ENCODE measurements around the gene FAM20A.
A peak's percentile ranks its signal among the peaks of the same experiment; 100 is the strongest.
"Not testable (repeated sequence)": the region's sequence is repeated elsewhere in the genome, so short reads cannot be mapped to it uniquely, and the experiment has no call there.

The FAM20A gene

GRCh38 chr17:68519911-68520310 lies 81.3 kb downstream of the FAM20A start:
- DNase-seq (ENCODE audit: low read depth in 2 of 2), result no peak

GRCh38 chr17:68519051-68519450 lies 82.1 kb downstream of the FAM20A start:
- DNase-seq (ENCODE audit: low read depth in 2 of 2), result not testable (repeated sequence)

GRCh38 chr17:68518063-68518815 lies 82.9 kb downstream of the FAM20A start:
- DNase-seq (ENCODE audit: low read depth in 2 of 2), result no peak

GRCh38 chr17:68517605-68518004 lies 83.6 kb downstream of the FAM20A start:
- not testable (repeated sequence) for DNase-seq (ENCODE audit: low read depth in 2 of 2)

- no peak for DNase-seq (ENCODE audit: low read depth in 2 of 2)
Measured at GRCh38 chr17:68516732-68517131, 84.4 kb downstream of the FAM20A start.

GRCh38 chr17:68514831-68515635 lies 86.1 kb downstream of the FAM20A start:
- no peak for DNase-seq (ENCODE audit: low read depth in 2 of 2)

- DNase-seq (ENCODE audit: low read depth in 2 of 2), result no peak
Measured at GRCh38 chr17:68513932-68514331, 87.2 kb downstream of the FAM20A start.

- DNase-seq (ENCODE audit: low read depth in 2 of 2), result no peak
Measured at GRCh38 chr17:68512960-68513474, 88.2 kb downstream of the FAM20A start.

- peak; percentile 80 to 85 for DNase-seq (ENCODE audit: low read depth in 2 of 2)
Measured at GRCh38 chr17:68512247-68512959, 88.8 kb downstream of the FAM20A start, which contains the start of gene PRKAR1A. TSS of gene PRKAR1A (plus strand) at chr17:68512430. CDS start at chr17:68515400, 2,970 bp downstream.

GRCh38 chr17:68511671-68512246 lies 89.4 kb downstream of the FAM20A start:
- DNase-seq (ENCODE audit: low read depth in 2 of 2), result peak; percentile 39 to 57

GRCh38 chr17:68511254-68511670 lies 89.9 kb downstream of the FAM20A start:
- no peak for DNase-seq (ENCODE audit: low read depth in 2 of 2)

- no peak for DNase-seq (ENCODE audit: low read depth in 2 of 2)
Measured at GRCh38 chr17:68509141-68510057, 91.8 kb downstream of the FAM20A start.

- no peak for DNase-seq (ENCODE audit: low read depth in 2 of 2)
Measured at GRCh38 chr17:68507576-68507975, 93.6 kb downstream of the FAM20A start.

- no peak for DNase-seq (ENCODE audit: low read depth in 2 of 2)
Measured at GRCh38 chr17:68505951-68506350, 95.2 kb downstream of the FAM20A start.

- DNase-seq (ENCODE audit: low read depth in 2 of 2), result no peak
Measured at GRCh38 chr17:68501074-68501473, 100.1 kb downstream of the FAM20A start.

- DNase-seq (ENCODE audit: low read depth in 2 of 2), result no peak
Measured at GRCh38 chr17:68499587-68499986, 101.6 kb downstream of the FAM20A start.

GRCh38 chr17:68498479-68499326 lies 102.5 kb downstream of the FAM20A start:
- no peak for DNase-seq (ENCODE audit: low read depth in 2 of 2)

GRCh38 chr17:68497885-68498319 lies 103.3 kb downstream of the FAM20A start:
- DNase-seq (ENCODE audit: low read depth in 2 of 2), result no peak

- DNase-seq (ENCODE audit: low read depth in 2 of 2), result no peak
Measured at GRCh38 chr17:68495081-68495480, 106.1 kb downstream of the FAM20A start.
